Superior temporal gyrus (tissue), 1 donor: ENCODE measurements around the gene COQ2.

ENCODE experiments used
- DNase-seq: peaks from one replicate; pipeline ENCODE4 v3.0.0-alpha.2; 2016; ENCODE audit errors: extremely low spot score

COQ2 gene

GRCh38 chr4:83216959-83217683 is 67.5 kb downstream of the COQ2 start:
- DNase-seq, result no peak

GRCh38 chr4:83214079-83214478 is 70.5 kb downstream of the COQ2 start:
- no peak for DNase-seq
